AG04449 (cell line): ENCODE results near the gene ARF3.
A peak's percentile ranks its signal among the peaks of the same experiment; 100 is the strongest.

ENCODE experiments used
- CTCF ChIA-PET: fragments of 350-600 bp; formaldehyde crosslinking; extraction: SDS; loops from one replicate; lab custom pipeline; 2021; ENCODE audit warnings: antibody characterized with exemption; lab: Yijun Ruan, JAX
- POLR2A ChIA-PET: fragments of 400-600, 350-600 bp; formaldehyde crosslinking; extraction: SDS; loops from one replicate; lab custom pipeline; 2020; ENCODE audit warnings: antibody characterized with exemption, inconsistent platforms; lab: Yijun Ruan, JAX
- DNase-seq: peaks from one replicate; pipeline ENCODE4 v3.0.0-alpha.2; 2010; ENCODE audit warnings: low read depth, low spot score
- H3K4me3 ChIP-seq: 2 replicates; pipeline ENCODE4 v1.5.1; 2011; ENCODE audit warnings: low read depth, mild to moderate bottlenecking, control low read depth, low read length
- CTCF ChIP-seq: IDR thresholded peaks from one replicate; pipeline ENCODE4 v1.5.1; 2011; ENCODE audit warnings: mild to moderate bottlenecking, moderate library complexity, low read length, control low read depth, inconsistent platforms; ENCODE audit not compliant: insufficient read depth; ENCODE audit errors: missing control alignments

The ARF3 gene

GRCh38 chr12:48982397-48983080 lies 25.3 kb upstream of the ARF3 start:
- ChIA-PET POLR2A (no interaction called here), CTCF (interaction anchor here (0.8 to 40.7 kb wide), 10 partner anchors 11 to 168 kb away, joined by 3 to 1340 read pairs (median 4); partner anchors contain the start of genes ARF3, DDN, FKBP11 and WNT1)

GRCh38 chr12:48981757-48982157 lies 24.5 kb upstream of the ARF3 start:
- ChIA-PET CTCF (interaction anchor here (0.8 to 40.7 kb wide), 4 partner anchors 11 to 46 kb away, joined by 3 to 1340 read pairs (median 672); partner anchors contain the start of genes ARF3, DDN, PRKAG1 and WNT1), POLR2A (no interaction called here)
- DNase-seq, result no peak
- no peak for TF ChIP-seq CTCF
- no peak overlapping the region for H3K4me3 ChIP-seq

More at GRCh38 chr12:48982397-48983080, 25.3 kb upstream of the ARF3 start:
- no peak for TF ChIP-seq CTCF
- no peak for DNase-seq
- no peak overlapping the region for H3K4me3 ChIP-seq

GRCh38 chr12:48980953-48981756 lies 23.9 kb upstream of the ARF3 start:
- peak overlapping the region; percentile 30 for H3K4me3 ChIP-seq
- ChIA-PET POLR2A (no interaction called here), CTCF (interaction anchor here (1.3 to 40.7 kb wide), 3 partner anchors 10 to 37 kb away, joined by 5 to 1340 read pairs (median 1340); partner anchors contain the start of genes ARF3, DDN, PRKAG1 and WNT1)
- DNase-seq, result no peak
- no peak for TF ChIP-seq CTCF

GRCh38 chr12:48980389-48980952 lies 23.2 kb upstream of the ARF3 start:
- peak; percentile 26 for TF ChIP-seq CTCF
- POLR2A ChIA-PET, result interaction anchor here (0.6 kb wide), 1 partner anchor 278 kb away, joined by 3 read pairs; no protein-coding TSS in a partner anchor
- CTCF ChIA-PET, result interaction anchor here (1.3 to 40.7 kb wide), 6 partner anchors 9 to 128 kb away, joined by 3 to 1340 read pairs (median 26); partner anchors contain the start of genes ARF3, DDN, DDX23 and PRKAG1
- no peak overlapping the region for H3K4me3 ChIP-seq
- DNase-seq, result no peak

- ChIA-PET POLR2A (interaction anchor here (0.6 kb wide), 1 partner anchor 279 kb away, joined by 3 read pairs; no protein-coding TSS in a partner anchor), CTCF (interaction anchor here (1.3 to 40.7 kb wide), 6 partner anchors 9 to 127 kb away, joined by 3 to 1340 read pairs (median 26); partner anchors contain the start of genes ARF3, DDN, DDX23 and WNT1)
- no peak overlapping the region; the same call in 1 of the 2 replicates for H3K4me3 ChIP-seq
Measured at GRCh38 chr12:48979602-48980388, 22.5 kb upstream of the ARF3 start.

More at GRCh38 chr12:48979602-48980388, 22.5 kb upstream of the ARF3 start:
- no peak for DNase-seq
- no peak for TF ChIP-seq CTCF
